ENCODE data around the gene ZP3. TPM values are rescaled to one million over a fixed set of nuclear protein-coding genes. Genes with fewer than 3 reads are reported as not detected.
"Not testable (repeated sequence)": the region's sequence is repeated elsewhere in the genome, so short reads cannot be mapped to it uniquely, and the experiment has no call there.

Gene ZP3
- total and polyA plus RNA-seq, 8 donors, result 0.46 to 7.1 (median 1.4) TPM; not detected in 4

DNA sequence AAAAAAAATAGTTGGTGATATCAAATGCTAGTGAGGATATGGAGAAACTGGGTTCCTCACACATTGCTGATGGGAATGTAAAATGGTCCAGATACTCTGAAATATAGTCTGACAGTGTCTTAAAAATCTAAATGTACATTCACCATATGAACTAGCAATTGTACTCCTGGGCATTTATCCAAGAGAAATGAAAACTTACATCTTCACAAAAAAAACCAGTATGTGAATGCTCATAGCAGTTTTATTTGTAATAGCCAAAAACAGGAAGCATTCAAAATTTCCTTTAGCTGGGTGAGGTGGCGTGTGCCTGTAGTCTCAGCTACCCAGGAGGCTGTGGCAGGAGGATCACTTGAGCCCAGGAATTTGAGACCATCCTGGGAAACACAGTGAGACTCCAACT lies 13.1 kb upstream of the ZP3 start:
- intact Hi-C loops (cut with DNase I; ENCODE audit: low total_unique reads), result no loop called here
- Histone ChIP-seq H3K4me1 (no peaks in the 10 kb centered on the region), H3K27ac (no peak overlapping the region), H3K4me3 (no peak overlapping the region), H3K9me3 (no peaks in the 10 kb centered on the region), H3K27me3 (no peaks in the 10 kb centered on the region), H3K36me3 (no peaks in the 10 kb centered on the region)
- WGBS, 5 donors, result 68 to 100% (median 80%) methylated on average over 1 of the region's 1 CpG
- TF ChIP-seq, protein P1, sequence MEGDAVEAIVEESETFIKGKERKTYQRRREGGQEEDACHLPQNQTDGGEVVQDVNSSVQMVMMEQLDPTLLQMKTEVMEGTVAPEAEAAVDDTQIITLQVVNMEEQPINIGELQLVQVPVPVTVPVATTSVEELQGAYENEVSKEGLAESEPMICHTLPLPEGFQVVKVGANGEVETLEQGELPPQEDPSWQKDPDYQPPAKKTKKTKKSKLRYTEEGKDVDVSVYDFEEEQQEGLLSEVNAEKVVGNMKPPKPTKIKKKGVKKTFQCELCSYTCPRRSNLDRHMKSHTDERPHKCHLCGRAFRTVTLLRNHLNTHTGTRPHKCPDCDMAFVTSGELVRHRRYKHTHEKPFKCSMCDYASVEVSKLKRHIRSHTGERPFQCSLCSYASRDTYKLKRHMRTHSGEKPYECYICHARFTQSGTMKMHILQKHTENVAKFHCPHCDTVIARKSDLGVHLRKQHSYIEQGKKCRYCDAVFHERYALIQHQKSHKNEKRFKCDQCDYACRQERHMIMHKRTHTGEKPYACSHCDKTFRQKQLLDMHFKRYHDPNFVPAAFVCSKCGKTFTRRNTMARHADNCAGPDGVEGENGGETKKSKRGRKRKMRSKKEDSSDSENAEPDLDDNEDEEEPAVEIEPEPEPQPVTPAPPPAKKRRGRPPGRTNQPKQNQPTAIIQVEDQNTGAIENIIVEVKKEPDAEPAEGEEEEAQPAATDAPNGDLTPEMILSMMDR (IDR thresholded peaks at IDR 0.05), result no peak
- TF ChIP-seq EP300 (IDR thresholded peaks at IDR 0.05) (no peak), POLR2AphosphoS5 (IDR thresholded peaks at IDR 0.05) (no peak), POLR2A (IDR thresholded peaks at IDR 0.05) (no peak)
- DNase-seq, result no peak

DNA sequence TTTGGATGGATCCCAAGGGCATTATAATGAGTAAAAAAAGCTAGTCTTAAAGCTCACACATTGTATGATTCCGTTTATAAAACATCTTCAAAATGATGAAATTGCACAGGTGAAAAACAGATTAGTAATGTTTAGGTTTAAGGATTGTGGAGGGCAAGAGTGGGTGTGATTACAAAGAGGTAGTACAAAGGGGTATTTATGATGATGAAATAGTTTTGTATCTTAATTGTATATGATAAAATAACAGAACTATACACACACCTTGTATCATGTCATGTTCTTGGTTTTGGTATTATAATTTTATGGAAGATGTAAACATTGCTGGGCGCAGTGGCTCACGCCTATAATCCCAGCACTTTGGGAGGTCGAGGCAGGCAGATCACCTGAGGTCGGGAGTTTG lies 12.5 kb upstream of the ZP3 start:
- no peaks in the 10 kb centered on the region for H3K9me3 ChIP-seq
- TF ChIP-seq POLR2A (IDR thresholded peaks at IDR 0.05), result no peak
- TF ChIP-seq EP300 (IDR thresholded peaks at IDR 0.05), result no peak
- no peak for TF ChIP-seq POLR2AphosphoS5 (IDR thresholded peaks at IDR 0.05)
- TF ChIP-seq, protein P1 (IDR thresholded peaks at IDR 0.05), result no peak
- 75 to 86% (median 82%) methylated on average over 4 to 5 of the region's 5 CpGs for WGBS, 5 donors
- no peak overlapping the region for H3K4me3 ChIP-seq
- H3K27me3 ChIP-seq, result no peaks in the 10 kb centered on the region
- H3K4me1 ChIP-seq, result no peaks in the 10 kb centered on the region
- no peak overlapping the region for H3K27ac ChIP-seq
- intact Hi-C loops (cut with DNase I; ENCODE audit: low total_unique reads), result no loop called here
- no peaks in the 10 kb centered on the region for H3K36me3 ChIP-seq
- no peak for DNase-seq

- 91 to 94% (median 93%) methylated on average over 9 to 10 of the region's 10 CpGs for WGBS, 5 donors
- DNase-seq; H3K36me3 ChIP-seq; intact Hi-C loops (cut with DNase I; ENCODE audit: low total_unique reads); H3K4me1 ChIP-seq; H3K9me3 ChIP-seq; H3K27ac ChIP-seq; H3K4me3 ChIP-seq; H3K27me3 ChIP-seq: not testable (repeated sequence)
These were observed 7.0 kb upstream of the ZP3 start for GRCh38 chr7:76417654-76418310.

GRCh38 chr7:76421097-76421496 lies 3.7 kb upstream of the ZP3 start:
- 89 to 92% (median 90%) methylated on average over 6 of the region's 6 CpGs for WGBS, 5 donors
- intact Hi-C loops (cut with DNase I; ENCODE audit: low total_unique reads); H3K9me3 ChIP-seq; H3K4me3 ChIP-seq; H3K4me1 ChIP-seq; H3K27ac ChIP-seq; DNase-seq; H3K36me3 ChIP-seq: not testable (repeated sequence)
- peaks cover 0 to 29% (median 0%) of the 10 kb centered on the region in 3 donors for H3K27me3 ChIP-seq

DNA sequence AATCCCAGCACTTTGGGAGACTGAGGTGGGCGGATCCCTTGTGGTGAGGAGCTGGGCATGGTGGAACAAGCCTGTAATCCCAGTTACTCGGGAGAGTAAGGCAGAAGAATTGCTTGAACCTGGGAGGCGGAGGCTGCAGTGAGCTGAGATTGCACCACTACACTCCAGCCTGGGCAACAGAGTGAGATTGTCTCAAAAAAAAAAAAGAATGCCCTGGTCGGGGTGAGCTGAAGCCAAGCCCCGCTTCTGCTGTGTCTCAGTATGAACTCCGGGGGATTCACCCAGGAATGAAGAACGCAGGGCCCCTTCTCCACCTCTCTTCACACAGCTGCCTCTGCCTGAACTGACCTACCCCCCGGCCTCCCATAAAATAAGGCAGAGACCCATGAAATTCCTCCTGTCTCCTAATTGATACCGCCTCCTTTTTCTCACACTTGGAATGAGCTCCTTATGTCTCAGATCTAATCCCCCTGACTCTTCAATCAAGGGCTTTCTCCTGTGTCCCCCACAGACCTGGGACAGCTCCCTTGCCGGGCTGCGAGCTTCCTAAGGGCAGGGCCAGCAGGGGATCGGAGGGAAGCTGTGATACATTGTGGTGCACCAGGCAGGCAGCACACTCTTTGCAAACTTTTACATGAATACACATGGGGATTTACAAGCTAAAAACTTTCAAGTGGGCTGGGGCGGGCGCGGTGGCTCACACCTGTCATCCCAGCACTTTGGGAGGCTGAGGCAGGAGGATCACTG lies 911 bp upstream of the ZP3 start:
- Histone ChIP-seq H3K27ac (no peak overlapping the region), H3K4me3 (no peak overlapping the region), H3K4me1 (peaks cover 0 to 5% (median 0%) of the 10 kb centered on the region in 4 donors), H3K9me3 (no peaks in the 10 kb centered on the region), H3K36me3 (no peaks in the 10 kb centered on the region), H3K27me3 (peaks cover 0 to 29% (median 0%) of the 10 kb centered on the region in 3 donors)
- 63 to 76% (median 66%) methylated on average over 15 of the region's 15 CpGs for WGBS, 5 donors
- TF ChIP-seq, protein P1 (IDR thresholded peaks at IDR 0.05), result no peak
- TF ChIP-seq POLR2A (IDR thresholded peaks at IDR 0.05), result no peak
- intact Hi-C loops (cut with DNase I; ENCODE audit: low total_unique reads), result no loop called here
- no peak for DNase-seq
